ENCODE measurements around the gene DENND2D.

GRCh38 chr1:111172463-111172862, 28.0 kb downstream of the DENND2D start:
- TF ChIP-seq NFYA (IDR thresholded peaks at IDR 0.05; ENCODE audit: borderline replicate concordance, low read depth, low read length) (no peak), REST (IDR thresholded peaks at IDR 0.05; ENCODE audit: low read depth, low read length) (no peak)
